ENCODE measurements around the gene TPRN. TPM values are rescaled to one million over a fixed set of nuclear protein-coding genes. Genes with fewer than 3 reads are reported as not detected.

TPRN gene
- total and polyA plus RNA-seq, 2 of the 4 experiments (the other 2 are of a cell fraction): 1.8 to 5.3 TPM

DNA sequence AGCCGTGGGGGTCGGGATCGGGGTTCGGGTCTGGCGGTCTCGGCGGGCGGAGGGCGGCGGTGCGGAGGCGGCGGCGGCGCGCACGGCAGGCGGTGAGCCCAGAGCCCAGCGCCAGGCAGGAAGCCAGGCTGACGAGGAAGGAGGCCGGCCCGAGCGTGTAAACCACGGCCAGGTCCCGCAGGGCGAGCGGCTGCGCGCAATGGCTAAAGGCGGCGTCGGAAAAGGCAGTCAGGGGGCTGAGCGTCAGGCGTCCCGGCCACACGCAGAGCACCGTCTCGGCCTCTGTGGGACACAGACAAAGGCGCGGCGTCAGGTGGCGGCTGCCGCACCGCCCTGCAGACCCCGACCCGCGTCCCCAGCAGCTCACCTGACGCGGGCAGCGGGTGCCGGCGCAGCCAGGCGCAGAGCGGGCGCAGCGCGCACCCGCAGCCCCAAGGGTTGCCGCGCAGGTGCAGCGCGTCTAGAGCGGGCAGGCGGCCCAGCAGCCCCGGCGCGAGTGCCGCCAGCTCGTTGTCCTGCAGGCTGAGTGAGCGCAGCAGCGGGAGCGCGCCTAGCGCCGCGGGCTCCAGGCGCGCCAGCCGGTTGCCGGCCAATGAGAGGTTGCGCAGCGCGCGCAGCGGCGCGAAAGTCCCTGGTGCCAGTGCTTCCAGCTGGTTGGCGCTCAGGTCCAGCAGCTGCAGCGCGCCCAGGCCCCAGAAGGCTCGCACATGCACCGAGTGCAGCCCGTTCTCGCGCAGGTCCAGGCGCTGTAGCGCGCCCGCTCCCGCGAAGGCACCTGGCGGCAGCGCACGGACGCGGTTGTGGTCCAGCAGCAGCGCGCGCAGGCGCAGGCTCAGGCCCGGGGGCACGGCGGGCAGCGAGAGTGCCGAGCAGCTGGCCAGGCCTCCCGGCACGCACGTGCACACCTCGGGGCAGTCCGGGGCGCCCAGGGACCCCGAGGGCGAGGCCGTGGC lies 31.4 kb downstream of the TPRN start:
- Histone ChIP-seq H3K4me2 (ENCODE audit: low read depth, low read length) (peak overlapping the region; percentile 40), H3K9me3 (ENCODE audit: control insufficient read depth, insufficient read depth, low read length) (no peaks in the 10 kb centered on the region), H3K9ac (ENCODE audit: low read depth, low read length) (no peak overlapping the region), H2AK9ac (replicated peaks; ENCODE audit: low read depth, low read length, poor library complexity) (peak overlapping the region; percentile 13), H2BK5ac (ENCODE audit: low read depth, low read length, poor library complexity, severe bottlenecking) (no peak overlapping the region), H2BK120ac (ENCODE audit: low read depth, low read length) (no peak overlapping the region), H4K8ac (ENCODE audit: low read depth in 2 of 2, low read length in 2 of 2) (no peak overlapping the region), H3K4ac (ENCODE audit: low read depth, low read length) (no peak overlapping the region), H4K91ac (ENCODE audit: insufficient read depth, low read depth, low read length) (no peak overlapping the region), H3K27ac (ENCODE audit: insufficient read depth, low read length) (no peak overlapping the region), H2AFZ (replicated peaks; ENCODE audit: low read length, poor library complexity) (peak overlapping the region; percentile 75), H2BK20ac (ENCODE audit: low read depth, low read length) (no peak overlapping the region), H3K36me3 (ENCODE audit: control insufficient read depth, insufficient read depth, low read length) (no peaks in the 10 kb centered on the region), H3K56ac (ENCODE audit: extremely low read depth, insufficient read depth, low read length) (no peak overlapping the region), H3K23ac (ENCODE audit: low read depth, low read length) (no peak overlapping the region), H3K79me1 (ENCODE audit: low read depth in 1 of 2, low read length in 2 of 2) (no peaks in the 10 kb centered on the region), H3K9me1 (ENCODE audit: insufficient read depth, low read length) (no peaks in the 10 kb centered on the region), H2AK5ac (ENCODE audit: low read depth, low read length) (no peak overlapping the region), H4K20me1 (ENCODE audit: insufficient read depth, low read length) (no peaks in the 10 kb centered on the region), H3K27me3 (ENCODE audit: control insufficient read depth, insufficient read depth, low read length) (peaks cover 76% of the 10 kb centered on the region), H2BK15ac (ENCODE audit: low read depth, low read length) (no peak overlapping the region), H3K4me1 (ENCODE audit: control insufficient read depth, insufficient read depth, low read length) (peaks cover 4% of the 10 kb centered on the region; the same call in 1 of the 2 replicates), H3K4me3 (ENCODE audit: insufficient read depth, low read depth, low read length) (0 out of 2 replicates have a peak overlapping the region, but pooled peaks have one; percentile 7), H3K14ac (replicated peaks; ENCODE audit: low read depth, low read length) (no peak overlapping the region), H4K5ac (ENCODE audit: low read depth, low read length) (no peak overlapping the region), H3K18ac (ENCODE audit: low read depth, low read length) (no peak overlapping the region)
- 0% methylated on average over 70 of the region's 124 CpGs; no CpG with 5 or more reads in 1 of the 2 experiments for WGBS, 2 experiments (ENCODE audit: extremely low coverage in 2 of 2, insufficient read length in 1 of 2)
- dilution Hi-C loops (cut with HindIII; ENCODE audit: low sequenced_read_pairs, unreplicated experiment): no loop called here
- ChIA-PET POLR2A (ENCODE audit: unreplicated experiment) (no interaction called here), CTCF (no interaction called here)
- BruUV-seq (replicated peaks): no TSS peak
- intact Hi-C loops (cut with micrococcal nuclease): no loop called here
- in situ Hi-C loops (cut with MboI; ENCODE audit: low sequenced_read_pairs): no loop called here
- TF ChIP-seq RCOR1 (IDR thresholded peaks at IDR 0.05; ENCODE audit: insufficient replicate concordance, low read length): no peak
- TF ChIP-seq SMC3 (IDR thresholded peaks at IDR 0.05; ENCODE audit: low read depth, low read length): no peak
- TF ChIP-seq NFE2L2 (IDR thresholded peaks at IDR 0.05; ENCODE audit: low read depth, low read length): no peak
- TF ChIP-seq, protein P1, sequence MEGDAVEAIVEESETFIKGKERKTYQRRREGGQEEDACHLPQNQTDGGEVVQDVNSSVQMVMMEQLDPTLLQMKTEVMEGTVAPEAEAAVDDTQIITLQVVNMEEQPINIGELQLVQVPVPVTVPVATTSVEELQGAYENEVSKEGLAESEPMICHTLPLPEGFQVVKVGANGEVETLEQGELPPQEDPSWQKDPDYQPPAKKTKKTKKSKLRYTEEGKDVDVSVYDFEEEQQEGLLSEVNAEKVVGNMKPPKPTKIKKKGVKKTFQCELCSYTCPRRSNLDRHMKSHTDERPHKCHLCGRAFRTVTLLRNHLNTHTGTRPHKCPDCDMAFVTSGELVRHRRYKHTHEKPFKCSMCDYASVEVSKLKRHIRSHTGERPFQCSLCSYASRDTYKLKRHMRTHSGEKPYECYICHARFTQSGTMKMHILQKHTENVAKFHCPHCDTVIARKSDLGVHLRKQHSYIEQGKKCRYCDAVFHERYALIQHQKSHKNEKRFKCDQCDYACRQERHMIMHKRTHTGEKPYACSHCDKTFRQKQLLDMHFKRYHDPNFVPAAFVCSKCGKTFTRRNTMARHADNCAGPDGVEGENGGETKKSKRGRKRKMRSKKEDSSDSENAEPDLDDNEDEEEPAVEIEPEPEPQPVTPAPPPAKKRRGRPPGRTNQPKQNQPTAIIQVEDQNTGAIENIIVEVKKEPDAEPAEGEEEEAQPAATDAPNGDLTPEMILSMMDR (conservative IDR thresholded peaks at IDR 0.05; ENCODE audit: low read depth, low read length): no peak
- peak; percentile 19 for DNase-seq
- ATAC-seq (ENCODE audit: low read depth): peak; percentile 61
